ENCODE results near the gene ZG16. TPM values are rescaled to one million over a fixed set of nuclear protein-coding genes. Genes with fewer than 3 reads are reported as not detected.

The ZG16 gene
- total and polyA plus RNA-seq, 4 donors, result 0.12 to 23.9 (median 4.3) TPM; not detected in 1

GRCh38 chr16:29804020-29804419, 26.0 kb downstream of the ZG16 start:
- H3K27ac ChIP-seq (ENCODE audit: low read depth in 1 of 2, low read length in 2 of 2), result no peak overlapping the region
- 80% methylated on average over 8 of the region's 8 CpGs for WGBS, 2 donors
- no peaks in the 10 kb centered on the region for H3K27me3 ChIP-seq (ENCODE audit: control insufficient read depth in 1 of 2, insufficient read depth in 2 of 2, low read length in 1 of 2)
- ATAC-seq (ENCODE audit: low FRiP score) (no peak), DNase-seq (no peak)
- no peaks in the 10 kb centered on the region for H3K4me1 ChIP-seq (ENCODE audit: control insufficient read depth in 1 of 2, insufficient read depth in 2 of 2, low read length in 2 of 2)
- H3K9me3 ChIP-seq (ENCODE audit: control insufficient read depth, low read length), result no peaks in the 10 kb centered on the region
- intact Hi-C loops (cut with DNase I), result no loop called here
- H3K36me3 ChIP-seq (ENCODE audit: control insufficient read depth in 1 of 2, insufficient read depth in 2 of 2, low read length in 1 of 2), result no peaks in the 10 kb centered on the region
- H3K4me3 ChIP-seq (ENCODE audit: low read length in 2 of 2), result no peak overlapping the region

- intact Hi-C loops (cut with DNase I), result loop anchor here in 1 of 2 donors (5.0 kb wide), 1 partner anchor 573 kb away; no protein-coding TSS in a partner anchor
- no peaks in the 10 kb centered on the region for H3K36me3 ChIP-seq (ENCODE audit: control insufficient read depth in 1 of 2, insufficient read depth in 2 of 2, low read length in 1 of 2)
- no peaks in the 10 kb centered on the region for H3K27me3 ChIP-seq (ENCODE audit: control insufficient read depth in 1 of 2, insufficient read depth in 2 of 2, low read length in 1 of 2)
- no peaks in the 10 kb centered on the region for H3K4me1 ChIP-seq (ENCODE audit: control insufficient read depth in 1 of 2, insufficient read depth in 2 of 2, low read length in 2 of 2)
- H3K4me3 ChIP-seq (ENCODE audit: low read length in 2 of 2), result peak overlapping the region; percentile 20 to 38
- peak; percentile 20 for ATAC-seq (ENCODE audit: low FRiP score)
- peak in 1 of 2 donors; percentile 60 for DNase-seq
- 3 to 5% methylated on average over 26 of the region's 26 CpGs for WGBS, 2 donors
- peak overlapping the region in 1 of 2 donors; percentile 78 for H3K27ac ChIP-seq (ENCODE audit: low read depth in 1 of 2, low read length in 2 of 2)
- no peaks in the 10 kb centered on the region for H3K9me3 ChIP-seq (ENCODE audit: control insufficient read depth, low read length)
These were observed 26.6 kb downstream of the ZG16 start for GRCh38 chr16:29804455-29805231.

- Histone ChIP-seq H3K27me3 (ENCODE audit: control insufficient read depth in 1 of 2, insufficient read depth in 2 of 2, low read length in 1 of 2) (no peaks in the 10 kb centered on the region), H3K4me1 (ENCODE audit: control insufficient read depth in 1 of 2, insufficient read depth in 2 of 2, low read length in 2 of 2) (no peaks in the 10 kb centered on the region), H3K36me3 (ENCODE audit: control insufficient read depth in 1 of 2, insufficient read depth in 2 of 2, low read length in 1 of 2) (no peaks in the 10 kb centered on the region), H3K4me3 (ENCODE audit: low read length in 2 of 2) (peak overlapping the region; percentile 20 to 38), H3K9me3 (ENCODE audit: control insufficient read depth, low read length) (no peaks in the 10 kb centered on the region), H3K27ac (ENCODE audit: low read depth in 1 of 2, low read length in 2 of 2) (peak overlapping the region; percentile 23 to 80)
- intact Hi-C loops (cut with DNase I), result loop anchor here in 1 of 2 donors (5.0 kb wide), 1 partner anchor 572 kb away; no protein-coding TSS in a partner anchor
- DNase-seq (peak; percentile 99), ATAC-seq (ENCODE audit: low FRiP score) (peak; percentile 95)
- WGBS, 2 donors, result 0 to 1% methylated on average over 60 to 102 of the region's 103 CpGs
These were observed 27.4 kb downstream of the ZG16 start for GRCh38 chr16:29805232-29806098.

- Histone ChIP-seq H3K4me3 (ENCODE audit: low read length in 2 of 2) (peak within 1 kb of the TSS; percentile 69 to 73), H3K27ac (ENCODE audit: low read depth in 1 of 2, low read length in 2 of 2) (peak within 1 kb of the TSS; percentile 47 to 88), H3K27me3 (ENCODE audit: control insufficient read depth in 1 of 2, insufficient read depth in 2 of 2, low read length in 1 of 2) (no peaks in the 10 kb centered on the region), H3K36me3 (ENCODE audit: control insufficient read depth in 1 of 2, insufficient read depth in 2 of 2, low read length in 1 of 2) (no peaks in the 10 kb centered on the region), H3K4me1 (ENCODE audit: control insufficient read depth in 1 of 2, insufficient read depth in 2 of 2, low read length in 2 of 2) (no peaks in the 10 kb centered on the region), H3K9me3 (ENCODE audit: control insufficient read depth, low read length) (no peaks in the 10 kb centered on the region)
- intact Hi-C loops (cut with DNase I), result loop anchor here in 1 of 2 donors (5.0 kb wide), 1 partner anchor 571 kb away; no protein-coding TSS in a partner anchor
- WGBS, 2 donors, result 1 to 8% methylated on average over 2 to 65 of the region's 67 CpGs
- peak; percentile 5 for ATAC-seq (ENCODE audit: low FRiP score)
- no peak for DNase-seq
These were observed 28.1 kb downstream of the ZG16 start, which contains the start of gene MAZ for GRCh38 chr16:29806099-29806579. Gene MAZ, plus strand, starts transcription at chr16:29806529. Its CDS starts 173 bp downstream, at chr16:29806702.

GRCh38 chr16:29806641-29807425, 28.8 kb downstream of the ZG16 start:
- intact Hi-C loops (cut with DNase I), result loop anchor here in 1 of 2 donors (5.0 kb wide), 1 partner anchor 570 kb away; no protein-coding TSS in a partner anchor
- peak in 1 of 2 donors; percentile 81 for DNase-seq
- Histone ChIP-seq H3K4me1 (ENCODE audit: control insufficient read depth in 1 of 2, insufficient read depth in 2 of 2, low read length in 2 of 2) (no peaks in the 10 kb centered on the region), H3K4me3 (ENCODE audit: low read length in 2 of 2) (peak overlapping the region; percentile 69 to 73), H3K9me3 (ENCODE audit: control insufficient read depth, low read length) (no peaks in the 10 kb centered on the region), H3K36me3 (ENCODE audit: control insufficient read depth in 1 of 2, insufficient read depth in 2 of 2, low read length in 1 of 2) (no peaks in the 10 kb centered on the region), H3K27me3 (ENCODE audit: control insufficient read depth in 1 of 2, insufficient read depth in 2 of 2, low read length in 1 of 2) (no peaks in the 10 kb centered on the region), H3K27ac (ENCODE audit: low read depth in 1 of 2, low read length in 2 of 2) (peak overlapping the region; percentile 47 to 88)
- WGBS, 2 donors, result 1% methylated on average over 59 to 99 of the region's 99 CpGs
- ATAC-seq (ENCODE audit: low FRiP score), result no peak

GRCh38 chr16:29807426-29808218, 29.6 kb downstream of the ZG16 start:
- ATAC-seq (ENCODE audit: low FRiP score) (peak; percentile 55), DNase-seq (peak; percentile 95)
- peak overlapping the region; percentile 69 to 73 for H3K4me3 ChIP-seq (ENCODE audit: low read length in 2 of 2)
- H3K36me3 ChIP-seq (ENCODE audit: control insufficient read depth in 1 of 2, insufficient read depth in 2 of 2, low read length in 1 of 2), result no peaks in the 10 kb centered on the region
- intact Hi-C loops (cut with DNase I), result loop anchor here in 1 of 2 donors (5.0 kb wide), 1 partner anchor 570 kb away; no protein-coding TSS in a partner anchor
- 1% methylated on average over 45 to 69 of the region's 69 CpGs for WGBS, 2 donors
- peak overlapping the region in 1 of 2 donors; percentile 50 for H3K27ac ChIP-seq (ENCODE audit: low read depth in 1 of 2, low read length in 2 of 2)
- H3K4me1 ChIP-seq (ENCODE audit: control insufficient read depth in 1 of 2, insufficient read depth in 2 of 2, low read length in 2 of 2), result no peaks in the 10 kb centered on the region
- no peaks in the 10 kb centered on the region for H3K27me3 ChIP-seq (ENCODE audit: control insufficient read depth in 1 of 2, insufficient read depth in 2 of 2, low read length in 1 of 2)
- no peaks in the 10 kb centered on the region for H3K9me3 ChIP-seq (ENCODE audit: control insufficient read depth, low read length)

- no peaks in the 10 kb centered on the region for H3K9me3 ChIP-seq (ENCODE audit: control insufficient read depth, low read length)
- H3K36me3 ChIP-seq (ENCODE audit: control insufficient read depth in 1 of 2, insufficient read depth in 2 of 2, low read length in 1 of 2), result no peaks in the 10 kb centered on the region
- WGBS, 2 donors, result 35 to 36% methylated on average over 25 of the region's 25 CpGs
- H3K4me1 ChIP-seq (ENCODE audit: control insufficient read depth in 1 of 2, insufficient read depth in 2 of 2, low read length in 2 of 2), result no peaks in the 10 kb centered on the region
- no peak for ATAC-seq (ENCODE audit: low FRiP score)
- H3K27ac ChIP-seq (ENCODE audit: low read depth in 1 of 2, low read length in 2 of 2), result peak overlapping the region in 1 of 2 donors; percentile 50
- intact Hi-C loops (cut with DNase I), result loop anchor here in 1 of 2 donors (5.0 kb wide), 1 partner anchor 569 kb away; no protein-coding TSS in a partner anchor
- no peaks in the 10 kb centered on the region for H3K27me3 ChIP-seq (ENCODE audit: control insufficient read depth in 1 of 2, insufficient read depth in 2 of 2, low read length in 1 of 2)
- peak overlapping the region in 1 of 2 donors; percentile 1 for H3K4me3 ChIP-seq (ENCODE audit: low read length in 2 of 2)
- peak in 1 of 2 donors; percentile 66 for DNase-seq
These were observed 30.3 kb downstream of the ZG16 start for GRCh38 chr16:29808219-29808900.
